ENCODE results near the gene CAPN1. TPM values are rescaled to one million over a fixed set of nuclear protein-coding genes. Genes with fewer than 3 reads are reported as not detected.

CAPN1 gene
- total and polyA plus RNA-seq, 2 donors (not counting 1 experiment from before 2014, with no cell fraction given), result 70.3 to 94.5 TPM

- Histone ChIP-seq H3K79me2 (ENCODE audit: control insufficient read depth, insufficient read depth, low read length) (no peaks in the 10 kb centered on the region), H2AFZ (ENCODE audit: low read length) (no peak overlapping the region), H4K20me1 (ENCODE audit: control insufficient read depth, extremely low read depth, insufficient read depth, low read length) (no peaks in the 10 kb centered on the region), H3K9ac (ENCODE audit: insufficient read depth, low read length) (no peak overlapping the region), H3K4me1 (ENCODE audit: control insufficient read depth, extremely low read depth, insufficient read depth, low read length) (no peaks in the 10 kb centered on the region), H3K4me2 (ENCODE audit: extremely low read depth, insufficient read depth, low read length) (no peak overlapping the region), H3K4me3 (replicated peaks in 1 of 4; ENCODE audit: control extremely low read depth in 1 of 4, insufficient read depth in 1 of 4, low read depth in 3 of 4, low read length in 4 of 4) (no peak overlapping the region), H3K27ac (ENCODE audit: insufficient read depth, low read length) (no peak overlapping the region), H3K36me3 (ENCODE audit: control insufficient read depth, insufficient read depth, low read length) (no peaks in the 10 kb centered on the region), H3K27me3 (ENCODE audit: control insufficient read depth, insufficient read depth, low read length) (no peaks in the 10 kb centered on the region), H3K9me3 (ENCODE audit: control insufficient read depth, insufficient read depth, low read depth, low read length) (no peaks in the 10 kb centered on the region)
- no peak for TF ChIP-seq CTCF (conservative IDR thresholded peaks at IDR 0.05 in 1 of 2, IDR thresholded peaks at IDR 0.05 in 1 of 2; ENCODE audit: low read depth in 1 of 2, low read length in 2 of 2)
- TF ChIP-seq EZH2 (IDR thresholded peaks at IDR 0.05; ENCODE audit: low read length, missing control alignments), result no peak
- no peak for DNase-seq (ENCODE audit: low read depth in 2 of 2)
Measured at GRCh38 chr11:65254724-65255123, 73.0 kb downstream of the CAPN1 start.

GRCh38 chr11:65258988-65259387 lies 77.3 kb downstream of the CAPN1 start:
- H3K27me3 ChIP-seq (ENCODE audit: control insufficient read depth, insufficient read depth, low read length), result no peaks in the 10 kb centered on the region
- no peaks in the 10 kb centered on the region for H3K9me3 ChIP-seq (ENCODE audit: control insufficient read depth, insufficient read depth, low read depth, low read length)
- H3K9ac ChIP-seq (ENCODE audit: insufficient read depth, low read length), result no peak overlapping the region
- H3K4me3 ChIP-seq (replicated peaks in 1 of 4; ENCODE audit: control extremely low read depth in 1 of 4, insufficient read depth in 1 of 4, low read depth in 3 of 4, low read length in 4 of 4), result no peak overlapping the region
- DNase-seq (ENCODE audit: low read depth in 2 of 2), result no peak
- no peaks in the 10 kb centered on the region for H4K20me1 ChIP-seq (ENCODE audit: control insufficient read depth, extremely low read depth, insufficient read depth, low read length)
- no peak overlapping the region for H3K4me2 ChIP-seq (ENCODE audit: extremely low read depth, insufficient read depth, low read length)
- TF ChIP-seq CTCF (conservative IDR thresholded peaks at IDR 0.05 in 1 of 2, IDR thresholded peaks at IDR 0.05 in 1 of 2; ENCODE audit: low read depth in 1 of 2, low read length in 2 of 2) (no peak), EZH2 (IDR thresholded peaks at IDR 0.05; ENCODE audit: low read length, missing control alignments) (no peak)
- no peak overlapping the region for H3K27ac ChIP-seq (ENCODE audit: insufficient read depth, low read length)
- H3K4me1 ChIP-seq (ENCODE audit: control insufficient read depth, extremely low read depth, insufficient read depth, low read length), result no peaks in the 10 kb centered on the region
- H3K79me2 ChIP-seq (ENCODE audit: control insufficient read depth, insufficient read depth, low read length), result peaks cover 16% of the 10 kb centered on the region
- H2AFZ ChIP-seq (ENCODE audit: low read length), result no peak overlapping the region
- H3K36me3 ChIP-seq (ENCODE audit: control insufficient read depth, insufficient read depth, low read length), result no peaks in the 10 kb centered on the region

GRCh38 chr11:65260302-65260701 lies 78.6 kb downstream of the CAPN1 start:
- no peaks in the 10 kb centered on the region for H3K9me3 ChIP-seq (ENCODE audit: control insufficient read depth, insufficient read depth, low read depth, low read length)
- no peak overlapping the region for H2AFZ ChIP-seq (ENCODE audit: low read length)
- H4K20me1 ChIP-seq (ENCODE audit: control insufficient read depth, extremely low read depth, insufficient read depth, low read length), result no peaks in the 10 kb centered on the region
- no peaks in the 10 kb centered on the region for H3K4me1 ChIP-seq (ENCODE audit: control insufficient read depth, extremely low read depth, insufficient read depth, low read length)
- H3K9ac ChIP-seq (ENCODE audit: insufficient read depth, low read length), result no peak overlapping the region
- H3K4me2 ChIP-seq (ENCODE audit: extremely low read depth, insufficient read depth, low read length), result no peak overlapping the region
- no peak overlapping the region for H3K4me3 ChIP-seq (replicated peaks in 1 of 4; ENCODE audit: control extremely low read depth in 1 of 4, insufficient read depth in 1 of 4, low read depth in 3 of 4, low read length in 4 of 4)
- no peak overlapping the region for H3K27ac ChIP-seq (ENCODE audit: insufficient read depth, low read length)
- no peaks in the 10 kb centered on the region for H3K27me3 ChIP-seq (ENCODE audit: control insufficient read depth, insufficient read depth, low read length)
- no peaks in the 10 kb centered on the region for H3K36me3 ChIP-seq (ENCODE audit: control insufficient read depth, insufficient read depth, low read length)
- peaks cover 22% of the 10 kb centered on the region for H3K79me2 ChIP-seq (ENCODE audit: control insufficient read depth, insufficient read depth, low read length)
- TF ChIP-seq CTCF (conservative IDR thresholded peaks at IDR 0.05 in 1 of 2, IDR thresholded peaks at IDR 0.05 in 1 of 2; ENCODE audit: low read depth in 1 of 2, low read length in 2 of 2), result no peak
- no peak for TF ChIP-seq EZH2 (IDR thresholded peaks at IDR 0.05; ENCODE audit: low read length, missing control alignments)
- no peak for DNase-seq (ENCODE audit: low read depth in 2 of 2)
